Mucosa of gallbladder (tissue), 1 donor: ENCODE results near the gene ATF6B. TPM values are rescaled to one million over a fixed set of nuclear protein-coding genes. Genes with fewer than 3 reads are reported as not detected.
A peak's percentile ranks its signal among the peaks of the same experiment; 100 is the strongest.

Experiments used
- DNase-seq: peaks from one replicate; pipeline ENCODE4 v3.0.0-alpha.2; 2020; ENCODE audit warnings: low spot score
- total RNA-seq: library from RNA; stranded (reverse); gene quantifications from one replicate; pipeline ENCODE4 v1.2.1, GENCODE V29; 2021
- donor health status: DM: no; HTN: no; CAD: no.

ATF6B gene
- total RNA-seq: 119 TPM

DNA sequence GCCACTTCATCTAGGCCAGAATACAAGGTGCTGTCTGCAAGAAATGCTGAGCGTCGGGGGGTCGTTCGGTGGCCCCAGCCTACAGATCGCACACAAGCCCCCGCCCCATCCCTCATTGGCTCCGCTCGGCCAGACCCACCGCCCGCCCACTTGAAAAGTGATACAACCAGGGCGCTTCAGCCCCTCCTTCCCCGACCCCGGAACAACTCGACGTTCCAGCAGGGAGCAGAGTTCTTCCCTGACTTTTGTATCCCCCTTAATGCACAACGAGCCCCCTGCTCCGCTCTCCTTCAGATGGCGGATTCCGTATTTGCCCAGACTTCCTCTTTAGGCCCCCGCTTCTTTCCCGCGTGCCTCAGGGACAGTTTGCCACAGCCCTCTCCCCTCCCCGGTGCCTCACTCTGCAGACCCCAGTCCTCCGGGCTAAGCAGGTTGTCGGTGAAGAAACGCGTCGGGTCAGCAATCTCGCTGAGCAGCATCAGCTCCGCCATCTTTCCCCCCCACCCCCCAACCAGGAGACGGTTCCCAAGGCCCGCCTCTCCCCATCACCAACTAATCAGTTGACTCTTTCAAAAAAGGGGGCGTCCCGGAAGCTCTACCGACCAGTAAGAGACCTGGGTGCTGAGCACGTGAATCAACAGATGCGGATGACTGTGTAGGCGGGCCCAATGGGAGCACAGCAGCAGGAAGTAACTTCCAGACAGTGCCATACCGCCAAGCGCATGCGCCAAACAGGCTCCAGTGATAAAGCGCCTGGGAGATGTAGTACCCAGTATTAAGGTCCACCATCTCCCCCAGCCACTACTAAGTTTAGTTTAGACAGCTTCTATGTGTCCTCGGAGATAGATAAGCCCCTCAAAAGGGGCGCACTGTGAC is at the start of gene ATF6B:
Gene ATF6B, minus strand, starts transcription at position 530 of the 876 bp plus-strand sequence. Its CDS starts 39 bp downstream, at position 491.
- DNase-seq: peak; percentile 99

DNA sequence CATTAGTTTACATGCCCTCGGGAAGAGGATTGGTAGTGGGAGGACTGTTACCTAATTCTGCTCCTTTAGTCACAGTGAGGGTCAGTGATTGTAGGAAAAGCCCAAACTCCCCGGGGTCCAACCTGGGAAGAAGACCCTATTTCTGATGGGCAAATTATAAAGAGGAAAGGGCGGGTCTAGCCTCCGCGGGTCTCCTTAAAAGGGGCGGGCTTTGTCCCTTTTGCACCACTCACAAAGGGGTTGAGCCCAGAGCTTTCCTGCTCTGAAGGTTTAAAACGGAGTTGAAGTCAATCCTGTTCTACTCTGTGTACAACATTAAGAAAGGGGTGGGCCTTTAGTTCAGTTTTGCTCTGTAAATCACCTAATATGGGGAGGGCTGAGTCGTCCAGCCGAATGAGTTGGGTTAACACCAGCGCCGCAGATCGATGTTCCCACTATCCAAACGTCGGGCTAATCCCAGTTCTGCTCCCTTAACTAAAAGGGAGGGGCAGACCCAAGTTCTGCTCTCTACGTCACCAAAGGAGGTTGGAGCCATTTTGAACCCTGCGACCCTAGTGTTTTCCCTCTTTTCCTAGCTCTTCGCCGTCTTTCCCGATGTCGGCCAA is 49.2 kb upstream of the ATF6B start:
- no peak for DNase-seq

DNA sequence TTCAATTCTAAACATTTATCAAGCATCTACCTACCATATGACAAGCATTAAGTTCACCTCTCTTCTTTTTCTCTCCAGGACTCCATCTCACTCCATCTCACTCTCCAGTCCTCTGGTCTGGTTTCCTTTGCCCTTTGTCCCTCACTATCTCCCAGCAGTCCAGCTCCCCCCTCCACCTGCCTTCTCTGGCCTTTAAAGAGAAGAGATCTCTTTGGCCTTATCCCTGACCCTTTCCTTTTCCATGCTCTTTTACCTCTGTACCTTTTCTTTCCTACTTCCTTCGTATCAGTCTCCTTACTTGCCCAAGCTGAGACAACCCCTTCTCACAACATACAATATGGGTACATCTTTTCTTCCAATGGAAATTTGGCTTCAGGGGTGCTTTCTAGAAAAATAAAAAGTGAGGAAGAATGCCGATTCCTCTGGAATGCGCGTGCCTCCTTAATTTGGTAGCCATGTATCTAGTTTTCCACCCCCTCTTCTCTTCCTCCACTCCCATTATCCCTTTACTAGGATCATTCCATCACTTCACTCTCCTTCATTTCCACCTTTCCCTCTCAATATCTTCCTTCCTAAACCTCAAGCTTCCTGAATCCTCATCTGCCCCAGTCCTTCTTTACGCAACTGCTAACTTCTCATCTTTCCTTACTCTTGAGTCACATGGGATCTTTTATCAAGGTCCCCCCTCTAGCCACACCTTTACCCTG is 48.6 kb upstream of the ATF6B start:
- no peak for DNase-seq

DNA sequence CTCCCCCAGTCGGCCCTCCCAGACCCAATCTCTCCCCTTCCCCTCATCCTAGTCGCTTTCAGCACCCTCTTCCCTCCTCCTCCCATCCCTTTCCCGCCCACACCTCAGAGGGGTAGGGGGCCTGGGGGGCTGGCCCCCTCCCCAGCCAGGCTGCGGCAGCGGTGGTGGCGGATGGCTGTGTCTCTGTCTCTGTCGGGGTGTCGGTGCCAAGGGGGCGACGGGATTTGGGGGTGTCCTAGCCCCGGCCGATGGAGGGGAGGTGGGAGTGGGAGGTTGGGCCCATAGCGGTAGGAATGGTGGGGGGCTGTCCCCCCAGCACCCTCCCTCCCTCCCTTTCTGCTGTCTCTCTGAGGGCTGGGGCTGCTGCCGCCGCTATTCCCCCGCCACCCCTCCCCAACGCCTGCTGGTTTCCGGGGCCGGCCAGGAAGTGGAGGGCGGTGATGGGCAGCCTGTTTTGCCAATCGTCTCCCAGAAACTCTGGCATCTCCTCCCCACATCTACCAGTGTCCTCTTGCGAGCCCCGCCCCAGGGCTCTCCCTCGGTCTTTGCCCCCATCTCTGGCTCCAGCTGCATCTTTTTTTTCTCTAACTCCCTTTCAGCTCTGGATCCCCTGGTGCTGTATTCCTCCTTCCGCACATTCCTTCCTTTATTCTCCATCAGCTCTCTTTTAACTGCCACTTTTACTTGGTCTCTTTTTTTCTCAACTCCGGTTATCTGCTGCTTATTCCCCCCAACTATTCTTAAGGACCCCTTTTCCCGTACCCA is 47.8 kb upstream of the ATF6B start, which contains the start of gene AGPAT1:
Gene AGPAT1, minus strand, starts transcription at position 374 of the 765 bp plus-strand sequence. CDS start 4,588 bp downstream, outside the sequence.
- peak; percentile 98 for DNase-seq

DNA sequence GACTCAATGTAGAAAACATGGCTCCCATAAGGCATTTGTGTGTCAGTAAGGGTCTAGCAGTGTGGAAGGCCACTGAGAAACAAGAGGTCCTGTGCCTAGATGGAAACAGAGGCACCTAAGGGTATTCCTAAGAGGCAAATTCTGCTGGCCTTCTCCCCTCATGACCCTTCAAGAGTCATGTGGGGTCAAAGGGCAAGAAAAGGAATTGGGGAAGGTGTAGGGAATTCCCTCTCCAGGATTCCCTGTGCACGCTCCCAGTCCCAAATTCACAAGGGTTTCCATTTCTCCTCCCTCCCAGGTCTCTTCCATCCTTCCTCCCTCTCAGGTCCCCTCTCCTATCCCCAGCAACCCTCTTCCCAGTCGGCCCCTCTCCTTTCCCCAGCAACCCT is 47.3 kb upstream of the ATF6B start:
- DNase-seq: no peak

DNA sequence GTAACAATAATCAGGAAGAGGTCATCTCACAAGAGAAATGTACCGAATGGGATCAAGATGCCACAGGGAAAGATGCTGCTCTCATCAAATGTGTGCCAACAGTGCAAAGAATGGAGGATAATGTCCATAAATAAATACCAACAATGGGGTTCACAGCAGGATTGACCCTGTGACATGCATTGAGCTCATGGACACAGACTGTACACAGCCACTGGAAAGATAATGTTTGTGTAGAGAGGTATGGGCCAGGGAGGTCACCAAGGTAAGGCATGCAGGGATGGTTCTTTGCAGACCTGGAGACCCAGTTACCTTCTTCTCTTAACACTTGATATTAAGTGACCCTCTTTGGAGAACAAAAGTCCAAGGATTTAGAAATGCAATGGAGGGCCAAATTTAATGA is 46.4 kb upstream of the ATF6B start:
- DNase-seq: no peak

DNA sequence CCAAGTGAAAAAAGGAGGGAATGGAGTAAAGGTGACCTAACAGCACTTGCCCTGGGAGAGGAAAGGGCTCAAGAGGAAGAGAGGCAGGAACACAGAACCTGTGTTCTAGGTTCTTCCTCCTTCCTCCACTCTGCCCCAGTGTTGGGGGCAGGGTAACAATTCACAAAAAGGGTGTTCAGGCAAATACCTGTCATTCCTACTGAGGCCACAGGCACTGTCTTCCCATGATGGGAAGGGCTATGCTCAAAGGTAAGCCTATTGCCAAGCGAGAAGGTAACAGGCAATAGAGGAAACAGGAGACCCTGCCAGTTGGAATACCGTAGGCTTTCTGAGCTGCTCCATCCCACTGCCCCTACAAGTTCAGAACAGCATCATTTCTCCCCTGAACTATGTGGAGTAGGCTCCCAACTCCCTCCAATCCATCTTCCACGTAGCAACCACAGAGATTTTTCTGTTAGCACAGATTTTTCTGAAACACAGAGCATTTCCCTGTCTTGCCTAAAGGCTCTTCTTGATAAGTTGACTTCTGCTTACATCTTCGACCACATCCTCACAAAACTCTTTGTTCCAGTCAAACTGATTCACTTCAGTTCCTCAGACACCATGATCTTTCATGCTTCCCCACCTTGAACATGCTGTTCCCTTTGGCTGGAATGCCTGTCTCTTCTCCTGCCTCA is 45.1 kb upstream of the ATF6B start:
- DNase-seq: no peak

DNA sequence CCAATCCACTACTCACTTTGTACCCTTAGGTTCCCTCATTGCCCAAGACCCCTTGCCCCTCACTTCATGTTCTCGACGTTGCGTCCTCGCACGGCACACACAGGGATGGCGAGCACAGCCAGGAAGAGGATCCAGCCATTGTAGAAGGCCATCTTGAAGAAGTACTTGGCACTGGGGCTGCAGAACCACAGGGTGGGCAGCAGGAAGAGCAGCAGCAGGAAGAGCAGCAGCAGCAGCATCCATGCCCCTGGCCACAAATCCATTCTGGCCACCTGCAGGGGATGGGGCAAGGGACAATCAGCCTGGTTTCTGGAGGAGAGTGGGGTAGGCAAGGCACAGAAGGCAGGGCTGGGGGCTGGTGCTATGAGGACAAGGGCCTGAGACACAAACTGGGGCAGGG is 43.2 kb upstream of the ATF6B start:
- no peak for DNase-seq

DNA sequence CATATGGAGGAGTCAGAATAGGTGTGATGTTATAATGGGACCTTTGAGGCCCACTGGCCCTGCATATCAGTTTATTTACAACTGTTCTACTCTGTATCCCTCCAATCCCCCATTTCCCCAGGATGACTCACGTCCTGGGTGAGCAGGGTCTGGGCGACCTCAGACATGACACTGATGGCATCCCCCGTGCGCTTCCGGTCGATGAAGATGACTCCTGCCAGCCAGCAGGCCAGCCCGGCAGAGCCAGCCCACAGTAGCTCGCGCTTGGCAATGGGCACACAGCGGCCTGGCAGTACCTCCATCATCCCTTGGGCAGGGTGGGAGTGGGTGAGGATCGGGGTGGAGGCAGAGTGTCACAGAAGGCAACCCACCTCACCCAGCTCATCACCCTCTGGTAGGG is 42.2 kb upstream of the ATF6B start:
- no peak for DNase-seq

DNA sequence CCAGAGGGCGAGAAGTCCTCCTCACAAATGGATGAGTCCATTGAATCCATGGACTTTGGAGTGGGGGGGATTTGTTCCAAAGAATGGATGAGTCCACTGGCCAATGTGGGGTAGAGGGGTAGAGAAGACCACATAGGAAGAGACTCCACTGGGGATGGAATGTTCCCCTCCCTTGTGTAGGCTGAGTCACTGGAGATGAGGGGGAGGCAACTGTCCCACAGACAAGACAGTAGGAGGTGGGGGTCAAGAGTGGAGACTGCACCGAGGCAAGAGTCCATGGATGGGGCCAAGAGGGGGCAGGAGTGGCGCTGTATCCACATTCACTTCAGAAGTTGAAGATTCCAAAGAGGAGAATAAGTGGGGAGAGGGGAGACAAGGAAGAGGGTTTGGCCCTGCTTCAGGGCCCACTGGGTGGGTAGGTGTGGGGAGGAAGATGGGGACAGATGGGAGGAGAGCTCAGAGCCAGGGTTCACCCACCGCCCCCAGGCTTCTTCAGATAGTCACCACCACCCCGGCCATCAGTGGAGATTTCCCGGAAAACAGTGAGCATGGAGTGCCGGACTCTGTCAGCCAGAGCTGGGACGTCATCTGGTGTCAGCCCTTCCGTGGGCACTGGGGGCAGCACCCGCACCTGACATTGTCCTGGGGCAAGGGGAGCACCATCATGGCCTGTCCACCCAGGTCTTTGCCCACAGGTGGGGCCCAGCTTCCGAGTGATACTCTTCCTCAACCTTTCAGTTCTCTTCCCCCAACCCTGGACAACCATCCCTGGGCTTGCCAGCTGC is 41.0 kb upstream of the ATF6B start:
- DNase-seq: no peak

DNA sequence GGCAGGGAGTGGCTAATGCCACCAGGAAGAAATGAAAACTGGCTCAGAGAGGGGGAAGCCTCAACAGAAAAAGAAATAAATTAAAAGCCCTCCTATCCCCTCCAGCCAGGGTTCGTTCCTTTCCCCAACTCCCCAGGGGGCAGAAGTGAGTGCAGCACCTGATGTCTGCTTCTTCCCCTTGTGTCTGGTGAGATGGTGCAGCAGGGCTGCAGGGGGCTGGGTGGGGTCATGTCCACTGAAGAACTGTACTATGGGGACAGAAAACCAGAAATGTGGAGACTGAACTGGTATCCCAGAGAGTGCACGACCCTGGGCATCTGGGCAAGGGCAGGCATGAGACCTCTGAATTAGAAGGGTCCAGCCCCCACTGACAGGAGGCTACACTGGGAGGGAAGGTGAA is 40.3 kb upstream of the ATF6B start:
- no peak for DNase-seq

DNA sequence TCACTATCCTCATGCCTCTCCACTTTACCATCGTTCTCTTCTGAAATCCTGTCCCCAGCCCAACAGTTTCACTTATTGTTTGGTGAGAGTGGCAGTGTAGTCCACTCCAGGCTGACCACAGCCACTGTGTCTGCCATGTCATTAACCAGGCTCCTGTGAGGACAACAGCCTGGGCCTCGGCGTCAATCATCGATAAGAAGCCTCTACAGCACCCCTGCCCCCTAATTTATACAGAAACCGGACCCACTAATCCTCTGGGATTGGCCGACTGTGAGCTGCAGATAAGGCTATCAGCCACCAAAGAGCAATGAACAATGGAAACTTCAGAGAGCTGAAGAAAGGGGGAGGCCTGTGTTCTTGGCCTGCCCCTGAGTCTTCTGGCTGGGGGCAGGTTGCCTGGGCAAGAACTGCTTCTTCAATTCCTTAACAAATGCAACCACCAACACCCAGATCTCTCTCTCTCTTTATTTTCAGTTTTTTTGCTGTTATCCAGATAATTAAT is 39.8 kb upstream of the ATF6B start:
- no peak for DNase-seq

DNA sequence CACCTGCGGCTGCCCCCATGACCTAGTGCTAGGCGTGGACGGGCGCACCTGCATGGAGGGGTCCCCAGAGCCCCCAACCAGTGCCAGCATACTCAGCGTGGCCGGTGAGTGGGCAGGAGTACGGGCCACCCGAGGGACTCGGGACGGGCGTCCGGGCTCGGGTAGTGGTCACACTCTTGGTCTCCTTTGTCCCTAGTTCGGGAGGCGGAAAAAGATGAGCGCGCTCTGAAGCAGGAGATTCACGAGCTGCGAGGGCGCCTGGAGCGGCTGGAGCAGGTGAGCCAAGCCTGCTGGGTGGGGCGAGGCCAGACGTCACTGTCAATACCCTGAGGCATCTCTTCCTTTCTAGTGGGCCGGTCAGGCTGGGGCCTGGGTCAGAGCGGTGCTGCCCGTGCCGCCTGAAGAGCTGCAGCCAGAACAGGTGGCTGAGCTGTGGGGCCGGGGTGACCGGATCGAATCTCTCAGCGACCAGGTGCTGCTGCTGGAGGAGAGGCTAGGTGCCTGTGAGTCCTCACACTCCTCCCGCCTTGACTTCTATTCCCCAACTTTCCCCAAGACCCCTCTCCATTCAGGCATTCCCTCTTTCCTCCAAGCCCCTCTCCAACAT is 39.2 kb upstream of the ATF6B start:
- DNase-seq: no peak

DNA sequence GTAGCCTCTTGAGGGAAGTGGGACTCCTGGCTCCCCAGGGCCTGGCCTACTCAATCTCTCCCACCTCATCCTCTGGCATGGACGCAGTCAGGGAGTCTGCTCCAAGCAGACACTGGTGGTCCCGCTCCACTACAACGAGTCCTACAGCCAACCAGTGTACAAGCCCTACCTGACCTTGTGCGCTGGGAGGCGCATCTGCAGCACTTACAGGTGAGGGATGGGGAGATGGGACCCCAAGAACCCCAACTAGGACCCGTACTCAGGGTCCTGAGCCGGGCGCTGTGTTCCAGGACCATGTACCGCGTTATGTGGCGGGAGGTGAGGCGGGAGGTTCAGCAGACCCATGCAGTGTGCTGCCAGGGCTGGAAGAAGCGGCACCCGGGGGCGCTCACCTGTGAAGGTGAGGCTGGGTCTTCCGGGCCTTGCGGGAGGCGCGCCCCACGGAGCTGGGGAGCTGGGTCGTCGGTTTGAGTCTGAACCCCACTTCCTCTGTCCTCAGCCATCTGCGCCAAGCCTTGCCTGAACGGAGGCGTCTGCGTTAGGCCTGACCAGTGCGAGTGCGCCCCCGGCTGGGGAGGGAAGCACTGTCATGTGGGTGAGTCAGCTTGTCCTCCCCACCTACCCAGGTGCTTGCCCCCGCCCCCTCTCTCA is 38.5 kb upstream of the ATF6B start:
- no peak for DNase-seq

DNA sequence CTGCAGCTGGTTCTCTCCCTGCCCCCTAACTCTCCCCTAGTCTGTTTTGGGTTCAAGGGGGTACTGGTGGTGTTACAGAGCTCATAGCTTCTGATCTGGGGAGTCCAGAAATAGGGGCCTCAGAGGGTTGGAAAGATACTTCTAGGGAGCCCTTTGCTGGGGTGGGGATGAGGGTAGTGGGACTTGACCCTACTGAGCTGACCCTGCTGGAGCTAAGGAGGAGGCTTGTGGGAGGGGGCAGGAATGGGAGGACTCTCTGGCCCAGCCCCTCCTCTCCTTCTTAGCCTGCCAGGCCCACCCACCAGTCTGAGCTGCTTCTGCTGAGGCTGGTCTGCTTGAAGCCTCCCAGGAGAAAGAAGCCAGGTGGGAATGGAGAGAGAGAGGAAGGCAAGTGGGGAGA is 36.2 kb upstream of the ATF6B start, which contains the start of gene EGFL8:
Gene EGFL8, plus strand, starts transcription at position 301 of the 400 bp plus-strand sequence. CDS start 1,571 bp downstream, outside the sequence.
- DNase-seq: no peak

DNA sequence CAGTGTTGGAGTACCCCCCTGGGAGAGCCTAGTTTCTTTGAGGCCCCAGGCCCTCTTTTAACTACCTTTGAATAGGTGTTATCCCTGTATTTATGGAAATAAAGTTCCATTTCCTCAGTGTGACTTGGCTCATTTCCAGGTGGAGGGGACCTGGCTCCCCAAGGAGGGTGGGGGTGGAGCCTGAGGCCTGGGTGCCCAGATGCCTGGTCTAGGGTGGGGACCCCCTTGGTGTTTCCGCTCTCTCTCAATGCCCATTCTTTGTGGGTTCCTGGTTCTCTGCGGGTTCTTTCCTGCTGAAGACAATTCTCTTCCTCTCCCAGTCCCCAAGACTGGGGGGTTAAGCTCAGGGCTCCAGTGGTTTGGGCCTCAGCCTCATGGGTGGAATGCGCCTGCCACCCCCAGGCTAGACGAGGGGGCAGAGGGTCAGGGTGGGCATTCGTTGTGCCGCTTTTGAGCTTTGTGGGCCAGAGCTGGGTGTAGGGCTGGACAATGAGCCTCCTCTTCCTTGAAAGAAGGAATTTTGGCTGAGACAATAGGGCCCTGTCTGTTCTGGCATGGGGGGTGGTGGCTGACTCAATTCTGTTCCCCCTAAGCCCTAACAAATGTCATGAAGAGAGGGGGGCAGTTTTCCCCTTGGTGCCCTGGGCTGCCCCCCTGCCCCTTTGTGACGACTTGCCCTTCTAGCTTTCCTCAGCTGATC is 35.7 kb upstream of the ATF6B start:
- no peak for DNase-seq

DNA sequence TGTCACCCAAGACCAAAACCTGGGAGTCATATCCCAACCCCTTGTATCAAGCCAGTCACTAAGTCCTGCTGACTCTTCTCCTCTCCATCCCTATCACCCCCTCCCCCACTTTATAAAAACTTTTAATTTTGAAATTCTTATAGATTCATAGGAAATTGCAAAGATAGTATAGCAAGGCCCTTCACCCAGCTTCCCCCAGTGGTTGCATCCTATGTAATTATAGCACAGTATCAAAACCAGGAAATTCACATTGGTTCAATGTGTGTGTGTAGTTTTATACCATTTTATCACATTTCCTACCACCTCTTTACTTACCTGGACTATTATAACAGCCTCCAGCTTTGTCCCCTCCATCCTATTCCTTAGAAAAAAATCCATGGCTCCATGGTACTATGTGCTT is 30.0 kb upstream of the ATF6B start:
- DNase-seq: no peak

DNA sequence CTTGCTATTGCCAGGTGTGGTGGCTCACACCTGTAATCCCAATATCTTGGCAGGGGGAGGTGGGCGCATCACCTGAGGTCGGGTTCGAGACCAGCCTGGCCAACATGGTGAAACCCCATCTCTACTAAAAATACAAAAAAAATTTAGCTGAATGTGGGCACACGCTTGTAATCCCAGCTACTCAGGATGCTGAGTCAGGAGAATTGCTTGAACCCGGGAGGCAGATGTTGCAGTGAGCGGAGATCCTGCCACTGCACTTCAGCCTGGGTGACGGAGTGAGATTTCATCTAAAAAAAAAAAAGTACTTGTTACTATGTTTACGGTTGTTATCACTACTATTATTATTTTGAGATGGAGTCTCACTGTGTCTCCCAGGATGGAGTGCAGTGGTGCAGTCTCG is 28.8 kb upstream of the ATF6B start:
- no peak for DNase-seq
